Stimulated activated naive B cell treated with anti-CD40 and anti-IgM and Interleukin-4, amounts not matched to agents 10 μg/mL and 1 μg/mL and 100 μg/mL, for 72 hours (primary cell): Measurements from ENCODE around the gene TACR2.
A peak's percentile ranks its signal among the peaks of the same experiment; 100 is the strongest.

ENCODE experiments used
- ATAC-seq, 2 donors: fragments of 150-1000 bp; cut with Tn5 transposase; replicated peaks; 2 replicates each; pipeline ENCODE4 v1.10.0; 2021; ENCODE audit warnings: moderate library complexity in 1 of 2
- DNase-seq: peaks from one replicate; pipeline ENCODE4 v3.0.0; 2021
- H3K27ac Mint-ChIP-seq: one replicate; pipeline ENCODE4 v1.8.0; 2022; ENCODE audit warnings: mild to moderate bottlenecking, mixed read lengths
- H3K27me3 Mint-ChIP-seq, 2 donors: one replicate each; pipeline ENCODE4 v1.8.0; 2022; ENCODE audit warnings: mixed read lengths in 2 of 2
- H3K36me3 Mint-ChIP-seq, 2 donors: one replicate each; pipeline ENCODE4 v1.8.0; 2022; ENCODE audit warnings: mixed read lengths in 2 of 2, mild to moderate bottlenecking in 1 of 2
- H3K4me1 Mint-ChIP-seq, 2 donors: one replicate each; pipeline ENCODE4 v1.8.0; 2022; ENCODE audit warnings: mixed read lengths in 2 of 2, mild to moderate bottlenecking in 1 of 2
- H3K4me3 Mint-ChIP-seq, 2 donors: one replicate each; pipeline ENCODE4 v1.8.0; 2022; ENCODE audit warnings: mild to moderate bottlenecking in 2 of 2, mixed read lengths in 2 of 2, moderate library complexity in 1 of 2
- H3K9me3 Mint-ChIP-seq, 2 donors: one replicate each; pipeline ENCODE4 v1.8.0; 2022; ENCODE audit warnings: mixed read lengths in 2 of 2, mild to moderate bottlenecking in 1 of 2

The TACR2 gene

GRCh38 chr10:69419096-69419743, 2.5 kb upstream of the TACR2 start:
- peak overlapping the region; percentile 48 for H3K27ac Mint-ChIP-seq
- H3K9me3 Mint-ChIP-seq: no peaks in the 10 kb centered on the region
- no peak overlapping the region for H3K4me3 Mint-ChIP-seq
- H3K27me3 Mint-ChIP-seq: peaks cover 22 to 24% of the 10 kb centered on the region in 2 donors
- ATAC-seq: no peak
- H3K4me1 Mint-ChIP-seq: peaks cover 4 to 6% of the 10 kb centered on the region in 2 donors
- DNase-seq: no peak
- no peaks in the 10 kb centered on the region for H3K36me3 Mint-ChIP-seq

GRCh38 chr10:69418052-69418752, 1.5 kb upstream of the TACR2 start:
- DNase-seq (no peak), ATAC-seq (no peak)
- Mint-ChIP-seq H3K27ac (no peak overlapping the region), H3K36me3 (no peaks in the 10 kb centered on the region), H3K9me3 (no peaks in the 10 kb centered on the region), H3K4me1 (peaks cover under 1 to 2% of the 10 kb centered on the region in 2 donors), H3K4me3 (no peak overlapping the region), H3K27me3 (peaks cover 24% of the 10 kb centered on the region in 2 donors)

DNA sequence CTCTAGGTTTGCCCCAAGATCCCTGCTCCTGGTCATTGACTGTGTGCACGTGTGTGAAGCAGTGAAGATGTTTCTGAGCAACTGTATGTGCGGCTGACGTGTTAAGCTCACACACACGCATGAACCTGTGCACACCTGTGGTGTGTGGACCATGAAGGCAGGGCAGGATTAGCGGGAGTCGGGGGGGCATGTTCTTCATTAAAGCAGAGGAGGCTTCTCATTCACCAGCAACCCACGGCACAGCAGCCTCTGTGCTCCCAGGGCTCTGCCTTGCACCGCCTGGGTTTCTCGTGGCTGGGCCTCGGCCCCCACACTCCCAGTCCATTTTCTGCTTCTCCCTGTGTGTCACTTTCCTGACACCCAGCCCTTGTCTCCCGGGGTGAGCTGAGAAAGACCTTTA, 824 bp upstream of the TACR2 start:
- no peak overlapping the region for H3K4me3 Mint-ChIP-seq
- H3K9me3 Mint-ChIP-seq: no peaks in the 10 kb centered on the region
- DNase-seq (no peak), ATAC-seq (no peak)
- peaks cover 2 to 6% of the 10 kb centered on the region in 2 donors for H3K4me1 Mint-ChIP-seq
- peaks cover 24 to 27% of the 10 kb centered on the region in 2 donors for H3K27me3 Mint-ChIP-seq
- no peaks in the 10 kb centered on the region for H3K36me3 Mint-ChIP-seq
- no peak overlapping the region for H3K27ac Mint-ChIP-seq

DNA sequence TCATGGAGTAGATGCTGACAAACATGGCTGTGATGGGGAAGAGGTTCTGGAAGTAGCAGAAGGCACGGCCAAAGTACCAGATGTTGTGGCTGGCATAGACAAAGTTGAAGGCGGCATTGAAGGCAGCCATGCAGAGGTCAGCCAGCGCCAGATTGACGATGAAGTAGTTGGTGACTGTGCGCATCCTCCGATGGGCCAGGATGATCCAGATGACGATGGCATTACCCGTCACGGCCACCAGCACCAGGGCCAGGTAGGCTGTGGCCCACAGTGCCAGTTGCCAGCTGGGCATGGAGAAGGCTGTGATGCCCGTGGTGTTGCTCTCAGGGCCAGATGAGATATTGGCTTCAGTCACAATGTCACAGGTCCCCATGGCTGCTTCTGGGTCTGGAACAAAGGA, 767 bp downstream of the TACR2 start:
- no peak for ATAC-seq
- Mint-ChIP-seq H3K9me3 (no peaks in the 10 kb centered on the region), H3K4me1 (peaks cover 3 to 11% of the 10 kb centered on the region in 2 donors), H3K4me3 (no peak overlapping the region), H3K36me3 (no peaks in the 10 kb centered on the region), H3K27me3 (peaks cover 16 to 18% of the 10 kb centered on the region in 2 donors), H3K27ac (no peak overlapping the region)
- no peak for DNase-seq

DNA sequence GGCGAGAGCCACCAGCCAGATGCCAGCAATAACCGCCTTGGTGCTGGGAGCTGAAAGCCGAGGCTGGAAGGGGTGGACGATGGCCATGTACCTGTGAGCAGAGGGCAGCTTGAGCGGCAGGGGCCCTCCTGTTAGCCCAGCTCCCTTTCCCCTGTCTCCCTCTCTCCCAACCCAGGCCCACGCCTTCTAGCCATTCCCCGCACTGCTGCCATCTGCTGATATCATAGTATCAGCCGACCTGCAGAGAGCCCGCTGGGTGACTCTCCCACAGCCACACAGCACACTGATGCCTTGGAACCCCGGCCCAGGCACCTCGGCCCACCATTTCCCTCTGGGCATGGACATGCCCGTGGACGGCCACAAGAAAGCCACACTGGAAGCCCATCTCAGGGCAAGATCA, 1.7 kb downstream of the TACR2 start:
- Mint-ChIP-seq H3K9me3 (no peaks in the 10 kb centered on the region), H3K27me3 (peaks cover 16 to 18% of the 10 kb centered on the region in 2 donors), H3K27ac (no peak overlapping the region), H3K4me1 (peaks cover 7 to 20% of the 10 kb centered on the region in 2 donors), H3K4me3 (no peak overlapping the region), H3K36me3 (no peaks in the 10 kb centered on the region)
- DNase-seq (no peak), ATAC-seq (no peak)

GRCh38 chr10:69414036-69415018, 2.4 kb downstream of the TACR2 start:
- no peaks in the 10 kb centered on the region for H3K9me3 Mint-ChIP-seq
- H3K36me3 Mint-ChIP-seq: no peaks in the 10 kb centered on the region
- H3K4me3 Mint-ChIP-seq: no peak overlapping the region
- no peak overlapping the region for H3K27ac Mint-ChIP-seq
- ATAC-seq (no peak), DNase-seq (no peak)
- H3K27me3 Mint-ChIP-seq: peaks cover 11 to 18% of the 10 kb centered on the region in 2 donors
- H3K4me1 Mint-ChIP-seq: peaks cover 10 to 24% of the 10 kb centered on the region in 2 donors

DNA sequence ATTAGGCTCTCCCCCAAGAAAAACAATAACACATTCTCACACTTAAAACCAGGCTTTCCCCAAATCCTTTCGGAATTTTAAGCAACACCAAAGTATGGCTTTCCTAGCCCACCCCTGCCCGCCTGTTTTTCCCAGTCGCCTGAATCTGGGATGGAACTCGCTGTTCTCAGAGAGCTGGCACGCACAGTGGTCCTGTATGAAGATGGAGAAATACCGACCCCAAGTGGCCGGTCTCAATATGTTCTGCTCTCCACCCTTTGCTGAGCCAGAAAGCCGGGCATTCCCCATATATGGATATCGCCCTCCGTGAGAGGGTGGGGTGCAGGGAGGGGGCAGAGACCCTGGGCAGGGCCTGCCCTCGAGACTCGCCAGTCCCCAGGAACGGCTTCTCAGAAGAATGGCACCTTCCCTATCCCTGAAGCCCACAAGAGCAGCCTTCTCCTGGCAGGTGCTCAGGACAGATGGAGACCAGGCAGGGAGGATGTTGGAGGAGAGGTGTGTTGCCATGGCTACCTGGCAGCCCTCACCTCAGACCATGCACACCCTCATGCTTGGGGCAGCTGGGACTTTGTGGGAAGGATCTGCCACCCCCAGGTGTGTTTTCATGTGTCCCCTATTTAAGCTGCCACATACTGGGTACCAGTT, 3.4 kb downstream of the TACR2 start:
- H3K4me1 Mint-ChIP-seq: peaks cover 14 to 33% of the 10 kb centered on the region in 2 donors
- H3K36me3 Mint-ChIP-seq: no peaks in the 10 kb centered on the region
- H3K9me3 Mint-ChIP-seq: no peaks in the 10 kb centered on the region
- peak overlapping the region; percentile 51 for H3K27ac Mint-ChIP-seq
- ATAC-seq: no peak
- H3K4me3 Mint-ChIP-seq: no peak overlapping the region
- DNase-seq: peak; percentile 20
- peaks cover 11 to 18% of the 10 kb centered on the region in 2 donors for H3K27me3 Mint-ChIP-seq

DNA sequence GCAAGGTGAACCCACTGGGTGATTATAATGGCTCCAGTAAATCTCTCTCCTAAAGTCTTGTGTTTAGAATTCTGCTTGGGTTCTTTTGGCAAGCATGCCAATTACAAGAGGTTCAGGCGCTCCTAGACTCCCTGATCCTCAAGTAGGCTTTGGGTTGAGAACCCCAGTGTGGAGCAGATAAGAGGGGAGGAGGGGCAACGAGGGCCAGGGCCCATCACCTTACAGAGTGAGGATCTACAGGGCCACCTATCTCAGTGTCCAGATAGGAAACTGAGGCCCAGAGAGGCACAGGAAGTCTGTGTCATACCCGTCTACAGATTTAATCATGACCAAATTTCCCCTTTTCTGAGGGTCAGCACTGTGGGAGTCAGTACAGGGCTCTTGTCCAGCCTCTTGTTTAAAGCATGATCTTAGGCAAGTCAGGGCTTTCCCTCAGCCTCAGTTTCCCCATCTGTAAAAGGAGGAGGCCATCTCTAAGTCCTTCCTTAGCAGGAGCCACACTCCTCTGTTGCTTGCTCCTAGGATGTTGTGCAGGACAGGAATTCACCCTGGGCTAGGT, 4.4 kb downstream of the TACR2 start:
- no peak for DNase-seq
- H3K27me3 Mint-ChIP-seq: peaks cover 11 to 18% of the 10 kb centered on the region in 2 donors
- H3K4me3 Mint-ChIP-seq: no peak overlapping the region
- ATAC-seq: no peak
- no peak overlapping the region for H3K27ac Mint-ChIP-seq
- peaks cover 19 to 42% of the 10 kb centered on the region in 2 donors for H3K4me1 Mint-ChIP-seq
- no peaks in the 10 kb centered on the region for H3K36me3 Mint-ChIP-seq
- H3K9me3 Mint-ChIP-seq: no peaks in the 10 kb centered on the region

DNA sequence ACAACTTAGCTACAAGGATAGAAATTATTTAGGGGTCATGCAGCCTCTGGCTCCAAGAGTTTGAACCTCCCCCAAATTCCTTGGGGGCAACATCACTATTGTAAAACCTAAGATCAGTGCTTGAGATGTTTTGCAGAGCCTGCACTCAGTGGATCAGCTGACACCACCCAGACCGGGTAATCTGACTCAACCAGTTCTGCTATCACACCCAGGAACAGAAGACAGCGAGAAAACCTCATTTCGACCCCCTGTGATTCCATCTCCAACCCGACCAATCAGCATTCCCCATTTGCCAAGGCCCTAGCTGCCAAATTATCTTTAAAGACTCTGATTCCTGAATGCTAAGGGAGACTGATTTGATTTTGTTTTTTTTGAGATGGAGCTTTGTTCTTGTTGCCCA, 5.2 kb downstream of the TACR2 start:
- no peaks in the 10 kb centered on the region for H3K36me3 Mint-ChIP-seq
- DNase-seq (no peak), ATAC-seq (no peak)
- no peak overlapping the region for H3K27ac Mint-ChIP-seq
- peaks cover 19 to 44% of the 10 kb centered on the region in 2 donors for H3K4me1 Mint-ChIP-seq
- H3K9me3 Mint-ChIP-seq: no peaks in the 10 kb centered on the region
- H3K4me3 Mint-ChIP-seq: no peak overlapping the region
- H3K27me3 Mint-ChIP-seq: peaks cover 9 to 18% of the 10 kb centered on the region in 2 donors

DNA sequence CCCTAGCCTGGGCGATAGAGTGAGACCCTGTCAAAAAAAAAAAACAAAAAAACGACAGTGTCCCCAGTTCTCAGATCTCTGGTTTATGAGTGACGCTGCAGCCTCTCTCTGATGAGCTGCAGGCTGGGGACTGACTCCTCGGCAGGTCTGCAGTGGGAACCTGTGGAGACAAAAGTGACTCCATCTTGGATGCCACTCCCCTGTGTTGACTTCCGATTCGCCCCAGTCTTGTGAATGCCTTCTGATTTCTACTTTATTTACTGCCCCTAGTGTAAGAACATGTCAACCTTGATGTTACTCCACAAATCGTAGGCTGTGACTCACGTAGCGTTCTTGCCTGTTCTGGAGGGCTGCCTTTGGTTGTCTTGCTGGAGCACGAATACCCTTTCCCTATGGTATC, 6.2 kb downstream of the TACR2 start:
- Mint-ChIP-seq H3K9me3 (no peaks in the 10 kb centered on the region), H3K27ac (no peak overlapping the region), H3K4me3 (no peak overlapping the region), H3K27me3 (peaks cover 0 to 10% of the 10 kb centered on the region in 2 donors), H3K36me3 (no peaks in the 10 kb centered on the region), H3K4me1 (peaks cover 19 to 47% of the 10 kb centered on the region in 2 donors)
- no peak for DNase-seq
- no peak for ATAC-seq

- peak overlapping the region; percentile 72 for H3K27ac Mint-ChIP-seq
Measured at GRCh38 chr10:69409968-69410367, 6.8 kb downstream of the TACR2 start.

DNA sequence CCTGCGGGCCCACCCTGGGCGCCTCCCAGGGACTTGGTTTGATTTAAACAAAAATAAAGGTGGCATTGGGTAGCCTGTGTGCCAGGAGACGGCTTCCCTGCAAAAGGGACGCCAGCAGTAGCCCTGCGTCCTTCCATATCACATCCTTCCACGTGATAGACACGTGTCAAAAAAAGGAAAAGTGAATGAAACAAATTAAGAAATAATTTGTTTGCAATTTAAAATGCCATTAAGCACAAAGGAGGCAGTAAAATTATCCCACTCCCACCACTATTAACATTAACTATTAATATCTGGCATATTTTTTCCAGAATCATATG, 7.6 kb downstream of the TACR2 start:
- ATAC-seq (no peak), DNase-seq (no peak)
- Mint-ChIP-seq H3K4me1 (peaks cover 19 to 47% of the 10 kb centered on the region in 2 donors), H3K4me3 (peak overlapping the region; percentile 62 to 79), H3K9me3 (no peaks in the 10 kb centered on the region), H3K36me3 (peaks cover 7 to 9% of the 10 kb centered on the region in 2 donors), H3K27ac (peak overlapping the region; percentile 79), H3K27me3 (peaks cover 0 to 4% of the 10 kb centered on the region in 2 donors)

More at GRCh38 chr10:69409968-69410367, 6.8 kb downstream of the TACR2 start:
- H3K27me3 Mint-ChIP-seq: peaks cover 0 to 5% of the 10 kb centered on the region in 2 donors
- peaks cover 19 to 47% of the 10 kb centered on the region in 2 donors for H3K4me1 Mint-ChIP-seq
- ATAC-seq (peak; percentile 75 to 76), DNase-seq (peak; percentile 74)
- H3K36me3 Mint-ChIP-seq: peaks cover 0 to under 1% of the 10 kb centered on the region in 2 donors
- H3K9me3 Mint-ChIP-seq: no peaks in the 10 kb centered on the region
- no peak overlapping the region for H3K4me3 Mint-ChIP-seq

DNA sequence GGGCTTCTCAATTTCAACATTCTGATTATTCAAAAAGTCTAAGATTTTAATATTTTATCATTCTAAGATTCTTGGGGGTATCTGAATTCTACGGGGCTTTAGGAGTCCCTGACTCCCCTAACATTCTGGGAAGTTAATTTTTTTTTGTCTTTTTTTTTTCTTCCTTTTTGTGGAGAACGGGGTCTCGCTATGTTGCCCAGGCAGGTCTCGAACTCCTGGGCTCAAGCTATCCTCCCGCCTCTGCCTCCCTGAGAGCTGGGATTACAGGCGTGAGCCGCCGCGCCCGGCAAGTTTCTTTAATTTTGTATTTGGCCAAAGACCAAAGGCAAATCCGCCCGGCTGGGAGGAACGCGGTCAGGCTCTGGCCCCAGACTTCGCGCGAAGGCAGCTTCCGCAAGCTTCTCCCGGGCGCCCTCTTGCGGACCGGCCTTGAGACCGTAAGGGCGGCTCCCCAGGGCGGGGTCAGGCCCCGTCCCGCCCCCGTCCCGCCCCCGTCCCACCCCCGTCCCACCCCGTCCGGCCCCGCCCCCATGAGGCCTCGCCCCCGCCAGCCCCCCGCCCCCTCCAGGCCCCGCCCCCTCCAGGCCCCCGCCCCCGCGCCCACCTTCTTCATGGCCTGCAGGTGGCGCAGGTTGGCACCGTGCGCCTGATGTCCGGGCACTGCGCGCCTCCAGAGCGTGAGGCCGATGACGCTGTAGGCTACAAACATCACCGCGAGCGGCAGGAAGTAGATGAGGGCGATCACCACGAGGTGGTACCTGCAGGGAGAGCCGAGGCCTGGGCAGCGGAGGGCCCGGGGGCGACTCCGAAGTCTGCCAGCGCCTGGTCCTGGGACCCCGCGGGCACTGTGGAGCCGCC, 8.2 kb downstream of the TACR2 start:
- peak; percentile 84 for DNase-seq
- no peaks in the 10 kb centered on the region for H3K9me3 Mint-ChIP-seq
- peaks cover 0 to 4% of the 10 kb centered on the region in 2 donors for H3K27me3 Mint-ChIP-seq
- peak overlapping the region; percentile 78 to 88 for H3K4me3 Mint-ChIP-seq
- H3K27ac Mint-ChIP-seq: peak overlapping the region; percentile 90
- peak; percentile 89 for ATAC-seq
- H3K36me3 Mint-ChIP-seq: peaks cover 7 to 9% of the 10 kb centered on the region in 2 donors
- peaks cover 19 to 47% of the 10 kb centered on the region in 2 donors for H3K4me1 Mint-ChIP-seq
